ENCODE data around the gene JPH4.
"Not testable (repeated sequence)": the region's sequence is repeated elsewhere in the genome, so short reads cannot be mapped to it uniquely, and the experiment has no call there.

JPH4 gene

DNA sequence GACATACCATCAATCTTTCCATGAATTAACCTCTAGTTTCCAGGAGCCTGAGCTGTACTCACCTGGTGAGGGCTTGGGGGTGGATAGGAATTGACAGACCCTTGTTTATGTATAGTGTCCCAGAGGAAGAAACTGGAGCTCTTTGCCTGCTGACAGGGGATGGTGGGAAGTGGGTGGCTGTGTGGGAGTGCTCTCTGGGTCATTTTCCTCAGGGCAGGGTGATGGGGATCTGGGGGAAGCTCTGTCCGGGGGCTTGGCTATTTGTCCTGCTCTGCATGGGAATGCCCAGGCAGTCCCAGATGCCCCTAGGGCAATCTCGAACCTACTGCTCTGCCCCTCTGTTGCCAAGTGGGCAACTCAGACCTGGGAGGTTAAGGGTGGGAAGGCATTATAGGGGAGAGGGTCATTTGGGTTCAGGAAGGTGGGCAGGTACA lies 35.8 kb upstream of the JPH4 start:
- H3K4me3 ChIP-seq (ENCODE audit: low read depth, low read length): no peak overlapping the region
- TF ChIP-seq, protein P1, sequence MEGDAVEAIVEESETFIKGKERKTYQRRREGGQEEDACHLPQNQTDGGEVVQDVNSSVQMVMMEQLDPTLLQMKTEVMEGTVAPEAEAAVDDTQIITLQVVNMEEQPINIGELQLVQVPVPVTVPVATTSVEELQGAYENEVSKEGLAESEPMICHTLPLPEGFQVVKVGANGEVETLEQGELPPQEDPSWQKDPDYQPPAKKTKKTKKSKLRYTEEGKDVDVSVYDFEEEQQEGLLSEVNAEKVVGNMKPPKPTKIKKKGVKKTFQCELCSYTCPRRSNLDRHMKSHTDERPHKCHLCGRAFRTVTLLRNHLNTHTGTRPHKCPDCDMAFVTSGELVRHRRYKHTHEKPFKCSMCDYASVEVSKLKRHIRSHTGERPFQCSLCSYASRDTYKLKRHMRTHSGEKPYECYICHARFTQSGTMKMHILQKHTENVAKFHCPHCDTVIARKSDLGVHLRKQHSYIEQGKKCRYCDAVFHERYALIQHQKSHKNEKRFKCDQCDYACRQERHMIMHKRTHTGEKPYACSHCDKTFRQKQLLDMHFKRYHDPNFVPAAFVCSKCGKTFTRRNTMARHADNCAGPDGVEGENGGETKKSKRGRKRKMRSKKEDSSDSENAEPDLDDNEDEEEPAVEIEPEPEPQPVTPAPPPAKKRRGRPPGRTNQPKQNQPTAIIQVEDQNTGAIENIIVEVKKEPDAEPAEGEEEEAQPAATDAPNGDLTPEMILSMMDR (IDR thresholded peaks at IDR 0.05; ENCODE audit: insufficient read depth, low read depth, low read length, missing control alignments): no peak
- no peak for DNase-seq (ENCODE audit: low read depth)

DNA sequence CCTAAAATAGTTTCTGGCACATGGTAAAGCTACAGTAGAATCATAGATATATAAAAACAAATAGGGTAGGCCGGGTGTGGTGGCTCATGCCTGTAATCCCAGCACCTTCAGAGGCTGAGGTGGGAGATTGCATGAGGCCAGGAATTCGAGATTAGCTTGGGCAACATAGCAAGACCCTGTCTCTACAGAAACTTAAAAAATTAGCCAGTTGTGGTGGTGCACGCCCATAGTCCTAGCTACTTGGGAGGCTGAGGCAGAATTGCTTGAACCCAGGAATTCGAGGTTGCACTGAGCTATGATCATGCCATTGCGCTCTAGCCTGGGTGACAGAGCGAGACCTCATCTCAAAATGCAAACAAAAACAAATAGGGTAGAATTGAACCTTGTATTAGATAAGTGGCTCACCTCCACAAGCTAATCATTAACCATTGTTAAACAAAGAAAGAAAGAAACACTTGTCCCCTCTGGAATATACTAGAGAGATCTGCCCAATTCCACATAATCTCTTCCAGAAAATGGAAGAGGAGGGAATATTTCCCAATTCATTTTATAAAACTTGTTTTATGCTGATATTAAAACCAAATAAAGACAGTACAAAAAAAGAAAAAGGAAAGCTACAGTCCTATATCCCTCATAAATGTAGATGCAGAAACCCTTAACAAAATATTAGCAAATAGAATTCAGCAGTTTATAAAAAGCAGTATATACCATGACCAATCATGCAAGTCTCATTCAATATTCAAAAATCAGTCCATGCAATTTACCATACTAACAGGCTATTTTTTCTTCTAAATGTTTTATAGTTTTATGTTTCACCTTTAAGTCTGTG lies 34.9 kb upstream of the JPH4 start:
- no peak for DNase-seq (ENCODE audit: low read depth)
- TF ChIP-seq, protein P1 (IDR thresholded peaks at IDR 0.05; ENCODE audit: insufficient read depth, low read depth, low read length, missing control alignments): no peak
- no peak overlapping the region for H3K4me3 ChIP-seq (ENCODE audit: low read depth, low read length)

DNA sequence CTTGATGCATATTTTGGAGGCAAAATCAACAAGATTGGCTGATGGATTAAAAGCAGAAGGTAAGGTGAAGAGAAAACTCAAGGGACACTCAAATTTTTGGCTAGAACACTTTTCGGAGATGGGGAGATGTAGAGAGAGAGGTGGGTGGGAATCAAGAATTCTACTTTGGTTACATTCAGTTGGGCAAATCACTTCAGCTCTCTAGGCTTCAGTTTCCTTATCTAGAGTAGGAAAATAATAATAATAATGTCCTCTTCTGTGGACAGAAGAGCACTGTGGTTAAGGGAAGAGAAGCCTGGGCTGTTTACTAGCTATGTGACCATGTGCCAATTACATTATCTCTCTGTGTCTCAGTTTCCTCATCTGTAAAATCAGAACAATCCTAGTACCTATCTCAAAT lies 34.2 kb upstream of the JPH4 start:
- no peak overlapping the region for H3K4me3 ChIP-seq (ENCODE audit: low read depth, low read length)
- no peak for DNase-seq (ENCODE audit: low read depth)
- TF ChIP-seq, protein P1 (IDR thresholded peaks at IDR 0.05; ENCODE audit: insufficient read depth, low read depth, low read length, missing control alignments): no peak

DNA sequence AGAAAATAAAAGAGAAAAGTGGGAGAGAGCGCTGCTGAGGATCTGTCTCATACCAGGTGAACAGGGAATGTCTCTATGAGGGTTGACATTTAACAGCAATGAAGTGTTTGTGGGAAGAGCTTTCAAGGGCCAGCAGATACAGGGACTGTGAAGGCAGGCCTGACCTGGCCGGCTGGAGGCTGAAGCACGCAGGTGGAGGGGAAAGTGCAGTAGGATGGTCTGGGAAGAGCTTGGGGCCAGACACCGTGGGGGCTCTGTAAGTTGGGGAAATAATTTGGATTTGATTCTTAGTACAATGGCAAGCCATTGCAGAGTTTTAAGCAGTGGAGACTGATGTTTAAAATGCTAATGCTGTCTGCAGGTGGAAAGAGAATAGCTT lies 33.8 kb upstream of the JPH4 start:
- TF ChIP-seq, protein P1 (IDR thresholded peaks at IDR 0.05; ENCODE audit: insufficient read depth, low read depth, low read length, missing control alignments): no peak
- DNase-seq (ENCODE audit: low read depth): no peak
- no peak overlapping the region for H3K4me3 ChIP-seq (ENCODE audit: low read depth, low read length)

DNA sequence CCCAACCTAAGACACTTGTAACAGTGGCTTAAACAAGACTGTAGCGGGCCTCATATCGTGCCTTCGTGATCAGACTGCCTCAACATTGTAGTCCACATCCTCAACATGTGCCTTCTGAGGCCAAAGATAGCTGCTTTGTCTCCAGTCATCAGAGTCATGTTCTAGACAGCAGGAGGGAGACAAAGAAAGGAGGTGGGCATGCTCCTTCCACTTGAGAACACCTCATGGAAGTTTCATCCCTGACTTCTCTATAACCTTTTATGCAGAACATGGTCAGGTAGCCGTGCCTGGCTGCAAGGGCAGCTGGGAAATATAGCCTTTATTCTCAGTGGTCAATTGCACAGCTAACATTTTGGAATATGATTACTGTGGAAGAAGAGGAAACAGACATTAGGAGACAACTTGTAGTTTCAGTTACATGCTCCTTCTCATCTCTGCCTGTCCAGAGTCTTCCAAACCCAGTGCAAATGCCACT lies 32.3 kb upstream of the JPH4 start:
- TF ChIP-seq, protein P1 (IDR thresholded peaks at IDR 0.05; ENCODE audit: insufficient read depth, low read depth, low read length, missing control alignments): no peak
- no peak overlapping the region for H3K4me3 ChIP-seq (ENCODE audit: low read depth, low read length)
- DNase-seq (ENCODE audit: low read depth): no peak

DNA sequence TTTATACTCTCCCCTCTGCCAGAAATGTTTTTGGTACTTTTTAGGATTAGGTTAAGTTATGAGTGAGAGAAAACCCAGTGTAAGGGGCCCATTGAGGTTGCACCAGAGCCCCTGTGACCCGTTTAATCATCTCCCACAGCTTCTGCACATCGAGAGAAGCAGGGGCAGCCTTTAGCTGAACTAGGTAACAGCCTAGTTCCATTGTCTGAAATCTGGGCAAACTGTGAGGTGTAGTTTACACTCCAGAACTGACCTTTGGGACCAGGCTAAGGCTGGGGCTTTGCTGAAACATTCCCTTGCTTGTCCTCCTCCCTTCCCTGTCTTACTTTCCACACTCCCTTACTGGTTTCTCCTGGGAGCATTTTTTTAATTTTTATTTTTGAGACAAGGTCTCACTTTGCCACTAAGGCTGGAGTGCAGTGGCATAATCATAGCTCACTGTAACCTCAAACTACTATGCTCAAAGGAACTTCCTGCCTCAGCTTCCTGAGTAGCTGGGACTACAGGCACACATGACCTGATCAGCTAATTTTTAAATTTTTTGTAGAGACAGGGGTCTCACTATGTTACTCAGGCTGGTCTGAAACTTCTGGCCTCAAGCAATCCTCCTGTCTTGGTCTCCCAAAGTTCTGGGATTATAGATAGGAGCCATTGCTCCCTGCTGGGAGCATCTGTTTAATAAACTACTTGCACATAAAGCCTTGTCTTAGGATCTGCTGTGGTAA lies 31.7 kb upstream of the JPH4 start:
- no peak for DNase-seq (ENCODE audit: low read depth)
- no peak overlapping the region for H3K4me3 ChIP-seq (ENCODE audit: low read depth, low read length)
- TF ChIP-seq, protein P1 (IDR thresholded peaks at IDR 0.05; ENCODE audit: insufficient read depth, low read depth, low read length, missing control alignments): no peak

DNA sequence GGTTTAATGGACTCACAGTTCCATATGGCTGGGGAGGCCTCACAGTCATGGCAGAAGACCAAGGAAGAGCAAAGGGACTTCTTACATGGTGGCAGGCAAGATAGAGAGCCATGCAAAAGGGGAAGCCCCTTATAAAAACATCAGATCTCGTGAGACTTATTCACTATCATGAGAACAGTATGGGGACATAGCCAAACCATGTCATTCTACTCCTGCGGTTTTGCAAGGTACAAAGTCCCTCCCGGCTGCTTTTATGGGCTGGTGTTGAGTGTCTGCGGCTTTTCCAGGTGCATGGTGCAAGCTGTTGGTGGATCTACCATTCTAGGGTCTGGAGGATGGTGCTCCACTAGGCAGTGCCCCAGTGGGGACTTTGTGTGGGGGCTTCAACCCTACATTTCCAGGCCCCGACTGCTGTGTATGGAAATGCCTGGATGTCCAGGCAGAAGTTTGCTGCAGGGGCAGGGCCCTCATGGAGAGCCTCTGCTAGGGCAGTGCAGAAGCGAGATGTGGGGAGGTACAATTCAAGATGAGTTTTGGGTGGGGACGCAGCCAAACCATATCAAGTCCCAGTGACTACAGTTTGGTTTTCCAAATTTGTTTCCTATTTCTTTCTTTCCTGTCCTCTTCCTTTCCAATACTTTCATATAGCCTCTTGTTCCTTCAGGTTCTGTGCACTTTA lies 31.0 kb upstream of the JPH4 start:
- DNase-seq (ENCODE audit: low read depth); H3K4me3 ChIP-seq (ENCODE audit: low read depth, low read length): not testable (repeated sequence)
